ENCODE data around the gene PACSIN2.

PACSIN2 gene

DNA sequence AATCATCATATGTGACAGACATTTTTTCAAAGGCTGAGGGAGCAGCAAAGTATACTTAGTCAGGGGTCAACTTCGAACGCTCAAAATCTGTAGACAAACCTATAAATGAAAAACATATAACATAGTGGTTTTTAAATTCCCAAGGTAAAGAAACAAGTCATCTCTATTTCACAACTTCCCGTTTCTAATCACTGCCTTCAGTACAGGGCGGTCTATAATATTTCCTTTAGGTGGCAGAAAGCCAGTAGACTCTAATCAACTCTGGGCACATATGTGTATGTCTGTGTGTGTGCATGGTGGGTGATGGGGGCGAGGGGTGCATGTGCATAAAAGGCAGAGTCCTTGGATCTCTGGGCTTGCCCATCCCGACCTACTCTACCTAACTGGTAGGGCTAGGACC, 102.9 kb downstream of the PACSIN2 start:
- Histone ChIP-seq H4K20me1 (ENCODE audit: control insufficient read depth, insufficient read depth, low read depth, low read length) (no peaks in the 10 kb centered on the region), H3K4me2 (ENCODE audit: low read length) (no peak overlapping the region), H3F3A (ENCODE audit: control insufficient read depth, insufficient read depth) (no peaks in the 10 kb centered on the region), H3K4me1 (ENCODE audit: control insufficient read depth, low read length) (no peaks in the 10 kb centered on the region), H3K36me3 (ENCODE audit: control insufficient read depth, low read length) (peaks cover 8% of the 10 kb centered on the region; the same call in 1 of the 2 replicates), H3K4me3 (ENCODE audit: low read length) (no peak overlapping the region), H3K27me3 (ENCODE audit: control insufficient read depth, low read length) (no peaks in the 10 kb centered on the region), H3K79me2 (ENCODE audit: control insufficient read depth, low read length) (peaks cover 43% of the 10 kb centered on the region), H3K9me2 (replicated peaks; ENCODE audit: control insufficient read depth, low read length) (no peaks in the 10 kb centered on the region), H3K9me3 (ENCODE audit: control insufficient read depth, insufficient read depth, low read length) (no peaks in the 10 kb centered on the region), H3K27ac (ENCODE audit: low read depth, low read length) (no peak overlapping the region)
- no peak for TF ChIP-seq EZH2phosphoT487 (IDR thresholded peaks at IDR 0.05; ENCODE audit: borderline replicate concordance, low read length)
- TF ChIP-seq, protein P1, sequence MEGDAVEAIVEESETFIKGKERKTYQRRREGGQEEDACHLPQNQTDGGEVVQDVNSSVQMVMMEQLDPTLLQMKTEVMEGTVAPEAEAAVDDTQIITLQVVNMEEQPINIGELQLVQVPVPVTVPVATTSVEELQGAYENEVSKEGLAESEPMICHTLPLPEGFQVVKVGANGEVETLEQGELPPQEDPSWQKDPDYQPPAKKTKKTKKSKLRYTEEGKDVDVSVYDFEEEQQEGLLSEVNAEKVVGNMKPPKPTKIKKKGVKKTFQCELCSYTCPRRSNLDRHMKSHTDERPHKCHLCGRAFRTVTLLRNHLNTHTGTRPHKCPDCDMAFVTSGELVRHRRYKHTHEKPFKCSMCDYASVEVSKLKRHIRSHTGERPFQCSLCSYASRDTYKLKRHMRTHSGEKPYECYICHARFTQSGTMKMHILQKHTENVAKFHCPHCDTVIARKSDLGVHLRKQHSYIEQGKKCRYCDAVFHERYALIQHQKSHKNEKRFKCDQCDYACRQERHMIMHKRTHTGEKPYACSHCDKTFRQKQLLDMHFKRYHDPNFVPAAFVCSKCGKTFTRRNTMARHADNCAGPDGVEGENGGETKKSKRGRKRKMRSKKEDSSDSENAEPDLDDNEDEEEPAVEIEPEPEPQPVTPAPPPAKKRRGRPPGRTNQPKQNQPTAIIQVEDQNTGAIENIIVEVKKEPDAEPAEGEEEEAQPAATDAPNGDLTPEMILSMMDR (IDR thresholded peaks at IDR 0.05; ENCODE audit: low read depth, low read length, poor library complexity, severe bottlenecking): no peak

DNA sequence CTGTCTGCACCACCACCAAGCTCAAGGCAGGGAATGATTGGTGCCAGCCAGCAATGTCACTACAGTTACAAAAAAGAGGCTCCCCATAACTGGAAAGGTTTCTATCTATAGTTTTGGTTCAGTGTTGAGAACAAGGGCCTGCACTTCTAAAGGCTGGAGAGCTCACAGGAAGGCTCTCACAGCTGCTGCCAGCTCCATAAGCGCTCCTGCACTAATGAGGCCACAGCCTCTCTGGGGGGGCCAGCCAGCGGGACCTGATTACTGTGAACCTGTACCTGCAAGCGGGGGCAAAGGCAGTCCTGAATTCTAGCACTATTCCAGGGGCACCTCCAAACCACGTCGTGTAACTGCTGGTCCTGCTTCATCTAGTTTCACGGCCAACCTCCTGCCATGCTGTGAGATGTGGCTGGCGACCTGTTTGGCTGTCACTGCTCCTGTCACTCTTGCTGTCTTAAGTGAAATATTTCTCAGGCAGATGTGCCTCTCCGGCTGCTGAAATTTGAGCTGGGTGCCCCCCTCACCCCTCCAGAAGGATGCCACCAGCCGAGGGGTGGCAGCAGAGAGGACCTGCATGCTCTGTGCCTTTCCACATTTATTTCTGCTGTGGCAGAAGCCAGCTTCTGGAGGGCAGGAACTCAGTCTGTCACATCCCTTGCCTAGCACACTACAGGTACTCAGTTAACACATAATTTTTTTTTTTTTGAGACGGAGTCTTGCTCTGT, 104.6 kb downstream of the PACSIN2 start:
- TF ChIP-seq, protein P1 (IDR thresholded peaks at IDR 0.05; ENCODE audit: low read depth, low read length, poor library complexity, severe bottlenecking): no peak
- TF ChIP-seq EZH2phosphoT487 (IDR thresholded peaks at IDR 0.05; ENCODE audit: borderline replicate concordance, low read length): no peak
- Histone ChIP-seq H3K79me2 (ENCODE audit: control insufficient read depth, low read length) (peaks cover 28% of the 10 kb centered on the region), H3K9me3 (ENCODE audit: control insufficient read depth, insufficient read depth, low read length) (no peaks in the 10 kb centered on the region), H3K4me1 (ENCODE audit: control insufficient read depth, low read length) (no peaks in the 10 kb centered on the region), H3K9me2 (replicated peaks; ENCODE audit: control insufficient read depth, low read length) (no peaks in the 10 kb centered on the region), H3K4me3 (ENCODE audit: low read length) (no peak overlapping the region), H3K27me3 (ENCODE audit: control insufficient read depth, low read length) (no peaks in the 10 kb centered on the region), H3F3A (ENCODE audit: control insufficient read depth, insufficient read depth) (no peaks in the 10 kb centered on the region), H3K4me2 (ENCODE audit: low read length) (no peak overlapping the region), H3K36me3 (ENCODE audit: control insufficient read depth, low read length) (peaks cover 8% of the 10 kb centered on the region; the same call in 1 of the 2 replicates), H3K27ac (ENCODE audit: low read depth, low read length) (no peak overlapping the region), H4K20me1 (ENCODE audit: control insufficient read depth, insufficient read depth, low read depth, low read length) (no peaks in the 10 kb centered on the region)

DNA sequence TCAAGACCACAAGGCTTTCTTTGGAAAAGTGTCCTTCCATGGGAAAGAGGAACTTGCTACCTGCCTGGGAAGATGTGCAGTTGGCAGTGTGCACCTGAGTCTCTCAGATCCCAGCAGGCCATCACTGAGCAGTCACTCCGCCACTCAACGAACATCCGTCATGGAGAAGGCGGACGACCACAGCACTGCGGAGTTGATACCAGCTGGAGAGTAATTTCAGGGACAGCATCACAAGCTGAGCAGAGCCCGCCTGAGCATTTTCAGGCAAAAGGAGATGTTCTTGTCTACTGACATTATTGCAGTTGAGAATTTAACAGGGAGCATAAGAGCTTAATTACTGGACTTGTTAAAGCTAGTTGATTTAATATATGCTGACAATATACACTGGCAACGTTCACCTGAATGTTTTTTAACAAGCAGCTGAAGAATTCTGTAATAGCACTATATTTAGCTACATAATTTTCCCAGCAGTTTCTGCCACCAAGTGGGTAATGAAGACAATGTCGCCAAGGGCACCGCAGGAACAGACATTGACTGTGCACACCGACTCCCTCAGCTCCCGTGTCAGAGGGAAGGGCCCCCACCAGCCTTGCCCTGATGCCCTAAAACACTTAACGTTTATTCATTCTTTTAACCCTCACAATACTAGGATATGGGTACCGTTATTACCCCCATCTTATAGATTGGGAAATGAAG, 105.4 kb downstream of the PACSIN2 start:
- H3K27ac ChIP-seq (ENCODE audit: low read depth, low read length): no peak overlapping the region
- H4K20me1 ChIP-seq (ENCODE audit: control insufficient read depth, insufficient read depth, low read depth, low read length): no peaks in the 10 kb centered on the region
- no peak for TF ChIP-seq EZH2phosphoT487 (IDR thresholded peaks at IDR 0.05; ENCODE audit: borderline replicate concordance, low read length)
- TF ChIP-seq, protein P1 (IDR thresholded peaks at IDR 0.05; ENCODE audit: low read depth, low read length, poor library complexity, severe bottlenecking): no peak
- H3K36me3 ChIP-seq (ENCODE audit: control insufficient read depth, low read length): peaks cover 8% of the 10 kb centered on the region; the same call in 1 of the 2 replicates
- H3K4me2 ChIP-seq (ENCODE audit: low read length): no peak overlapping the region
- H3K4me3 ChIP-seq (ENCODE audit: low read length): no peak overlapping the region
- H3K27me3 ChIP-seq (ENCODE audit: control insufficient read depth, low read length): no peaks in the 10 kb centered on the region
- no peaks in the 10 kb centered on the region for H3K9me3 ChIP-seq (ENCODE audit: control insufficient read depth, insufficient read depth, low read length)
- no peaks in the 10 kb centered on the region for H3F3A ChIP-seq (ENCODE audit: control insufficient read depth, insufficient read depth)
- H3K9me2 ChIP-seq (replicated peaks; ENCODE audit: control insufficient read depth, low read length): no peaks in the 10 kb centered on the region
- H3K4me1 ChIP-seq (ENCODE audit: control insufficient read depth, low read length): no peaks in the 10 kb centered on the region
- peaks cover 20% of the 10 kb centered on the region for H3K79me2 ChIP-seq (ENCODE audit: control insufficient read depth, low read length)

Measured in DOHH2 (cell line).